ENCODE data around the gene SLC23A2. TPM values are rescaled to one million over a fixed set of nuclear protein-coding genes. Genes with fewer than 3 reads are reported as not detected.

SLC23A2 gene
- total and polyA plus RNA-seq, 8 donors = 2.6 to 58.3 (median 6.4) TPM

GRCh38 chr20:4886771-4887527 is 114.4 kb downstream of the SLC23A2 start:
- no peak overlapping the region for H3K27ac ChIP-seq
- no peaks in the 10 kb centered on the region for H3K27me3 ChIP-seq
- TF ChIP-seq POLR2AphosphoS5 (IDR thresholded peaks at IDR 0.05) = no peak
- TF ChIP-seq POLR2A (IDR thresholded peaks at IDR 0.05) = no peak
- no peak for TF ChIP-seq EP300 (IDR thresholded peaks at IDR 0.05)
- TF ChIP-seq, protein P1, sequence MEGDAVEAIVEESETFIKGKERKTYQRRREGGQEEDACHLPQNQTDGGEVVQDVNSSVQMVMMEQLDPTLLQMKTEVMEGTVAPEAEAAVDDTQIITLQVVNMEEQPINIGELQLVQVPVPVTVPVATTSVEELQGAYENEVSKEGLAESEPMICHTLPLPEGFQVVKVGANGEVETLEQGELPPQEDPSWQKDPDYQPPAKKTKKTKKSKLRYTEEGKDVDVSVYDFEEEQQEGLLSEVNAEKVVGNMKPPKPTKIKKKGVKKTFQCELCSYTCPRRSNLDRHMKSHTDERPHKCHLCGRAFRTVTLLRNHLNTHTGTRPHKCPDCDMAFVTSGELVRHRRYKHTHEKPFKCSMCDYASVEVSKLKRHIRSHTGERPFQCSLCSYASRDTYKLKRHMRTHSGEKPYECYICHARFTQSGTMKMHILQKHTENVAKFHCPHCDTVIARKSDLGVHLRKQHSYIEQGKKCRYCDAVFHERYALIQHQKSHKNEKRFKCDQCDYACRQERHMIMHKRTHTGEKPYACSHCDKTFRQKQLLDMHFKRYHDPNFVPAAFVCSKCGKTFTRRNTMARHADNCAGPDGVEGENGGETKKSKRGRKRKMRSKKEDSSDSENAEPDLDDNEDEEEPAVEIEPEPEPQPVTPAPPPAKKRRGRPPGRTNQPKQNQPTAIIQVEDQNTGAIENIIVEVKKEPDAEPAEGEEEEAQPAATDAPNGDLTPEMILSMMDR (IDR thresholded peaks at IDR 0.05) = no peak
- H3K36me3 ChIP-seq = peaks cover 4 to 89% (median 79%) of the 10 kb centered on the region in 4 donors
- 88 to 92% (median 91%) methylated on average over 8 of the region's 8 CpGs for WGBS, 5 donors
- H3K9me3 ChIP-seq = no peaks in the 10 kb centered on the region
- no peaks in the 10 kb centered on the region for H3K4me1 ChIP-seq
- no peak overlapping the region for H3K4me3 ChIP-seq
- intact Hi-C loops (cut with DNase I; ENCODE audit: low total_unique reads) = no loop called here
- DNase-seq = no peak

- Histone ChIP-seq H3K4me3 (no peak overlapping the region), H3K27ac (no peak overlapping the region), H3K27me3 (no peaks in the 10 kb centered on the region), H3K4me1 (no peaks in the 10 kb centered on the region), H3K9me3 (no peaks in the 10 kb centered on the region), H3K36me3 (peaks cover 8 to 90% (median 85%) of the 10 kb centered on the region in 4 donors)
- intact Hi-C loops (cut with DNase I; ENCODE audit: low total_unique reads) = no loop called here
- DNase-seq = no peak
- TF ChIP-seq EP300 (IDR thresholded peaks at IDR 0.05) (no peak), POLR2A (IDR thresholded peaks at IDR 0.05) (no peak), POLR2AphosphoS5 (IDR thresholded peaks at IDR 0.05) (no peak)
- TF ChIP-seq, protein P1 (IDR thresholded peaks at IDR 0.05) = no peak
- WGBS, 5 donors = 76 to 91% (median 85%) methylated on average over 8 of the region's 8 CpGs
Observed at GRCh38 chr20:4885877-4886276, 115.4 kb downstream of the SLC23A2 start.

DNA sequence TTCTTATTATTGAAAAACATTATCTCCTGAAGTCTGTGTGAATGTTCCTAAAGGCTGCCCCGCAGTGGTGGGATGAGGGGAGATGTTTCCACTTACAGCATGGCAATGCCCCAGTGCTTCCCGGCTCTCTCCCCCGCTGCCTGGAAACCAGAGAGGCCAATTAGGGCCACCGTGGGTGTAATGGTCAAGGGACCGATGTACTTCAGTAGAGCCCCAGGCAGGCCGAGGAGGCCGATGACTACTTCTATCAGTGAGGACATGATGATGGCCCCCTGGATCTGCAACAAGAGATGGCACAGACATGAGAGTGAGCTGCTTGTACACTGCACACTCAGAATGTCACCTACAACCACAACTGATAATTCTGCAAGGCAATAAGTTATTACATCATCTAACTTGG is 117.8 kb downstream of the SLC23A2 start:
- intact Hi-C loops (cut with DNase I; ENCODE audit: low total_unique reads) = no loop called here
- Histone ChIP-seq H3K27ac (no peak overlapping the region), H3K27me3 (no peaks in the 10 kb centered on the region), H3K4me1 (no peaks in the 10 kb centered on the region), H3K36me3 (peaks cover 13 to 83% (median 79%) of the 10 kb centered on the region in 4 donors), H3K4me3 (no peak overlapping the region), H3K9me3 (no peaks in the 10 kb centered on the region)
- DNase-seq = no peak
- TF ChIP-seq POLR2AphosphoS5 (IDR thresholded peaks at IDR 0.05) = no peak
- TF ChIP-seq POLR2A (IDR thresholded peaks at IDR 0.05) = no peak
- 92 to 98% (median 94%) methylated on average over 7 of the region's 7 CpGs for WGBS, 5 donors

- no peaks in the 10 kb centered on the region for H3K27me3 ChIP-seq
- H3K36me3 ChIP-seq = peaks cover 13 to 78% (median 74%) of the 10 kb centered on the region in 4 donors
- H3K9me3 ChIP-seq = no peaks in the 10 kb centered on the region
- no peaks in the 10 kb centered on the region for H3K4me1 ChIP-seq
- intact Hi-C loops (cut with DNase I; ENCODE audit: low total_unique reads) = no loop called here
- WGBS, 5 donors = 80 to 100% (median 91%) methylated on average over 3 of the region's 3 CpGs
- TF ChIP-seq, protein P1 (IDR thresholded peaks at IDR 0.05) = no peak
- TF ChIP-seq POLR2A (IDR thresholded peaks at IDR 0.05) = no peak
- TF ChIP-seq EP300 (IDR thresholded peaks at IDR 0.05) = no peak
- no peak for TF ChIP-seq POLR2AphosphoS5 (IDR thresholded peaks at IDR 0.05)
- no peak for DNase-seq
- no peak overlapping the region for H3K27ac ChIP-seq
- H3K4me3 ChIP-seq = no peak overlapping the region
Observed at GRCh38 chr20:4883051-4883450, 118.3 kb downstream of the SLC23A2 start.

All from stomach (tissue), 9 donors.